Measurements from ENCODE around the gene SLC25A1.

Gene SLC25A1

DNA sequence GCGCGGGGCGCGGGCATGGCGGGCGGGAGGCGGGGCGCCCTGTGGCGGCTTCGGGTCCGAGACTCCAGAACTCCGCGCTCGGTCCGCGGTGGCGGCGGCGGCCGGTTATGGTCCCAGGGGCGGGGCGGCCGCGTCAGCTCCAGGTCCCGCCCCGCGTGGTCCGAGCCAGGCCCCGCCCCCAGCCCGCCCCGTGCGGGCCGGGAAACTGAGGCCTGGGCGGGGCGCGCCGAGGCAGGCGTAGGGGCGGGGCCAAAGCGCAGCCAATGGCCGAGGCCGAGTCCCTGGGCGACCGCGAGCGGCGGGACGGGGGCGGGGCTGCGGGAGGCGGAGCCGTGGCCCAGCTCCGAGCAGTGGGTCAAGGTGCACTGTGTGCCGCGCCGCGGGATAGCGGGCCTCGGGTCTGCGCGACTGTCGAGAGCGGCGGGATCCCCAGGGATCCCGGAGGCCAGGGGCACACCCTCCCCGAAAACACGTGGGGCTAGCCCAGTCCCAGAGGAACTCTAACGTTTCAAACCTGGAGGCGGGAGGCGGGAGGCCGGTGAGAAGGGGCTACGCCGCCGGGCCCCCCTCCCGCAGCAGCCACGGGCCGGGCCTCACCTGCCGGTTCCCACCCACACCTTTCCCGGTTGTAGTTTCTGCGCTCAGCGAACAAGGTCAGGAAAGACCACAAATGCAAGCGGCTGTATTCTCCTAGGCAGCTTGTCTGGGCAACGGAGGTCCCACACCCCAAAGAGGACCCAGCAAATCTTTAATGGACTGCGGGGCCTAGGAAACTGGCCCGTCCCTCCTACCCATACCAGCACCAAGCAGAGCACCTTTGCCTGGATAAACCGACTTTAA is at the start of gene SLC25A1:
SLC25A1 (minus strand) TSS at position 80 of the 840 bp plus-strand sequence; CDS start at position 17, 63 bp downstream.
- ATAC-seq, result peak; percentile 82 to 87

GRCh38 chr22:19228179-19228578 is 49.6 kb upstream of the SLC25A1 start:
- ATAC-seq, result no peak

DNA sequence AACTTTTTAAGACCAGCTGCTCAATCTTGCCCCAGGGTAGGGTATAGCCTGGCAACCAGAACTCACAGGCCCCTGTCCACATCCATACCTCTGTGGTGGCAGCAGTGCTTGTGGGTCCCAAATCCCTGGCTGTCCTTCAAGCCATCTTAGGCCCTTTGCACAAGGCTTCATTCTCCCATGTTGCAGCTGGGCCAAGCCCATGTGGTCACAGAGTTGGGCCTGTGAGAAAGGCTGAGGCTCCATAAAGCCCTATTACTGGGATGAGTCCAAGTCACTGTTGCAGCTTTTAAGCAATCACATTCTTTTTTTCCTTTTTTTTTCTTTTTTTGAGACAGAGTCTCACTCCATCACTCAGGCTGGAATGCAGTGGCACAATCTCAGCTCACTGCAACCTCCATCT is 47.9 kb upstream of the SLC25A1 start:
- no peak for ATAC-seq

DNA sequence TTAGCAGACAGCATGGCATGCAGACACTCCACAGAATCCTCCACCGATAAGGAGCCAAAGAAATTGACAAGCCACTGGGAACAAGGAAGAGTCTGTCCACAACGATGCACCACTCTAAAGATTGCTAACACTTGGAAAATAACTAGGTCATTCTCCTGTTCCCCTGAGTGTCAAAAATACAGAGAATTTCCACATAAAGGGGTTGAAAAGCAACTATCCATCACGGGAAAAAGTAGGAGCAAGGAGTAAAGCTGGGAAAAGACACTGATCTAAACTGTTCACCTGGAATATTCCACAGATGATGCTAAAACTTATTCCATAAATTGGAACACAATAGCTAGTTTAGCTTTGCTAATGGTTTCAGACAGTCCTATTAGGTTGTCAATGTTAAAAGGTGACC is 47.0 kb upstream of the SLC25A1 start:
- no peak for ATAC-seq

- ATAC-seq, result no peak
Observed at GRCh38 chr22:19224985-19225384, 46.4 kb upstream of the SLC25A1 start.

DNA sequence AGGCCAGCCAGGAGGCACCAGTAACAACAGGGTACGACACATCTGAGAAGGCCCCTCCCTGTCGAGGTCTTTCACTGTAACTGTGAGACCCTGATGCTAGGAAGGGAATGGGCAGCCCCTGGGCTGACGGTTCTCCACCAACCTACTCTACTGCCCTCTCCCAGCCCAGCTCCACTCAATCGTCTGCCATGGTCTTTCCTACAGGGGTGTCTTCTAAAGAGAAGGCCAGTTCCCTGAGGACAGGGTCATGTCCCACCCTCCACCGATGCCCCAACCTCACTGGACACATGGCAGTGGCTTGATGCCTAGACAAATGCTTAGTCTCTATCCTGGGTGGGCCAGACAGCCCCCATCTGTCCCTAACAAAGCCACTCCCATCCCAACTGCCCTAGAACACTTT is 46.0 kb upstream of the SLC25A1 start:
- no peak for ATAC-seq

DNA sequence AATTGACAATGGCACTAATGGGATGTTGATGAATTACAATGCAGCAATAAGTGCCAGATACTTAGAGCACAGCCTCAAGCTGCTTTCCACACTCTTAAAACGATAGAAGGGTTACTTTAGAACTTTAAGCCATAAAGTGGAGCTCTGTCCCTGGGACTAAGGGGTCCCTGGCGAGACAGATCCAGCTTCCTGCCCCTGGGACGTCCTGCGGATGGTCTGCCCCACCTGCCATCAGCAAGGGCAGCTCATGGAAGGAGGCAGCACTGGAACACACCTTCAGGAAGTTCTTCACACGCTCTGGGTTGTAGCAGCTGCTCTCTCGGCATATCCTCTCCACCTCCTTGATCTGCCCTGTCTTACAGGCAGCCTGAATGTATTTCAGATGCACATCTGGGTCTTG is 45.1 kb upstream of the SLC25A1 start:
- ATAC-seq, result no peak

GRCh38 chr22:19223110-19223509 is 44.6 kb upstream of the SLC25A1 start:
- ATAC-seq, result no peak

GRCh38 chr22:19222242-19223005 is 43.9 kb upstream of the SLC25A1 start:
- ATAC-seq, result no peak

GRCh38 chr22:19220867-19221266 is 42.3 kb upstream of the SLC25A1 start:
- ATAC-seq, result no peak

- ATAC-seq, result no peak
Observed at GRCh38 chr22:19218541-19219233, 40.2 kb upstream of the SLC25A1 start.

GRCh38 chr22:19216579-19216978 is 38.0 kb upstream of the SLC25A1 start:
- ATAC-seq, result no peak

GRCh38 chr22:19215360-19215759 is 36.8 kb upstream of the SLC25A1 start:
- no peak for ATAC-seq

DNA sequence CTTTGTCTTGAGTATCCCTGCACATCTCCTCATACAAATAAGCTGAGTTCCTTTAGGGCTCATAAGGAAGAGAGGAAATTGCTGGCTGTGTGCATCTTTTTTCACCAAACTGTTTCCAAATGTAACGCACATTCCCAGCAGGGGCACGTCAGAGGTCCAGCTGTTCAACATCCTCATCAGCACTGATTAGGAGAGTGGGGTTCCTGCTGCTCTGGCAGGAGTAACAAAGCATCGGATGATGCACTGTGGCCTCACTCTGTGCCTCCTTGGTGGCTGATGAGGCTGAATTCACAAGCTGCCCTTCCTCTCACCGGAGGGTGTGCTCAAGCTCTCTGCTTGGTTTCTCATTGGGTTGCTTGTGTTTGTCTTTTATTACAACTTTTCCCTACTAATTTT is 35.5 kb upstream of the SLC25A1 start:
- no peak for ATAC-seq

DNA sequence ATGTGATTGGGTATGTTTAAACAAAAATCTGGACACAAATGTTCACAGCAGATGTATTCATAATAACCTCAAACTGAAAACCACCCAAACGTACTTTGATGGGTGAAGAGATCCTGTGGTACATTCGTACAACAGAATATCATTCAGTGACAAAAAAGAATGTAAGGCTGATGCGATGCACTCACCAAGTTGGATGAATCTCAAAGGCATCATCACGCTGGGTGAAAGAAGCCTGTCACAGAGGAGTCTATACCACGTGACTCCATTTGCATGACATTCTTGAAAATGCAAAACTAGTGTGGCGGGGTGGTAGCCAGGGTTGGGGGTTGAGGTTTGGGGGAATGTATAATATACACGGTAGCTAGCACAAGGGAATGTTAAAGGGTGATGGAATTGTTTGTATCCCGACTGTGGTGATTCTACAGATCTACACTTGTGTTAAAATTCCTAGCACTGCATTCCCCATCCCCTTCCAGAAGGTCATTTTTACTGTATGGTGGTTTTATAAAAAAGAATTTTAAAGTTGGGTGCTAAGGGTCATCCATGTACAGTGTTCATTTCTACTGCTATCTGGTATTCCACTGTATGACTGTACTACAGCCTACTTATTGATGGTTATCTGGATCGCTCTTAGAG is 35.0 kb upstream of the SLC25A1 start:
- ATAC-seq, result no peak

- no peak for ATAC-seq
Observed at GRCh38 chr22:19213001-19213400, 34.5 kb upstream of the SLC25A1 start.

GRCh38 chr22:19212302-19212870 is 33.9 kb upstream of the SLC25A1 start:
- ATAC-seq, result no peak

DNA sequence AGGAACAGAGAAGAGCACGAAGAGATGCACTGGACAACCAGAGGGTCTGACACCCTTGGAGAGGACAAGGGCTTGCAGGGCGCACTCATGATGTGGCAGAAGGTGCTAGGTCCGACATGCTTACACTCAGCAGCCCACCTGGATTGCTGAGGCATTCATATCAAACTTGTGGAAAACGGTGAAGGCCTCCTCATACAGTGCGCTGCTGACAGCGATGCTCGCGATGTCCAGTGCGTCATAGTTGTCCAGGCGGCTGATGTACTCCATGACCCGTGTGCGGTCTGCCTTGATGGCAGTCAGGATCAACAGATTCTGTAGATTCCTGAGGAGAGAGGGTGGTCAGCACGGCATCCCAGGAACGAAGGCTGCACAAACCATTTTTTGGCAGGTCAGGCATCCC is 31.7 kb upstream of the SLC25A1 start:
- ATAC-seq, result no peak

- ATAC-seq, result no peak
Observed at GRCh38 chr22:19208287-19208847, 29.8 kb upstream of the SLC25A1 start.

DNA sequence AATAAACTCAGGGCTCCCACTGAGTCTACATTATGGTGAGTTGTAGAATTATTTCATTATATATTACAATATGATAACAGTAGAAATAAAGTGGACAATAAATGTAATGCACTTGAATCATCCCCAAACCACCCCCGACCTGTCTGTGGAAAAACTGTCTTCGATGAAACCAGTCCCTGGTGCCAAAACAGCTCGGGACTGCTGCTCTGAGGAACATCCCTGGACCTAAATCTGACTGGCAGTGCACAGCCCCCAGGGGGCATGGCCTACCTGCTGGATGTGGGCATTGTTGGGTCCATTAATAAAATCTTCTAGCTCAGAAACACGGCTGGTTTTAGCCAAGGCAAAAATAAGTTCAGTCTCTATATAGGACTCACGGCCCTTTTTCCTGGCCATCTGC is 29.3 kb upstream of the SLC25A1 start:
- no peak for ATAC-seq

DNA sequence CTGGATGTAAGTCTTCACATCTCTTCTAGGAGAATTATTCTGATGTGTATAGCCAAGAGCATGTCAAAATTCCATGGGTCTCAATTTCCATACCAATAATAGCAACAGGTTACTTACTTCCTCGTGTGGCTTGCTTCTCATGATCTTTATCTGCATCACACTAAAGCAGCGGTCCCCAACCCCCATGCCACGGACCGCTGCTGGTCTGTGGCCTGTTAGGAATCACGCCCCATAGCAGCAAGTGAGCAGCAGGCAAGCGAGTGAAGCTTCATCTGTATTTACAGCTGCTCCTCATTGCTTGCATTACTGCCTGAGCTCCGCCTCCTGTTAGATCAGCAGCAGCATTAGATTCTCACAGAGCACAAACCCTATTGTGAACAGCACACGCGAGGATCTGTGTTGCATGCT is 28.9 kb upstream of the SLC25A1 start:
- no peak for ATAC-seq

DNA sequence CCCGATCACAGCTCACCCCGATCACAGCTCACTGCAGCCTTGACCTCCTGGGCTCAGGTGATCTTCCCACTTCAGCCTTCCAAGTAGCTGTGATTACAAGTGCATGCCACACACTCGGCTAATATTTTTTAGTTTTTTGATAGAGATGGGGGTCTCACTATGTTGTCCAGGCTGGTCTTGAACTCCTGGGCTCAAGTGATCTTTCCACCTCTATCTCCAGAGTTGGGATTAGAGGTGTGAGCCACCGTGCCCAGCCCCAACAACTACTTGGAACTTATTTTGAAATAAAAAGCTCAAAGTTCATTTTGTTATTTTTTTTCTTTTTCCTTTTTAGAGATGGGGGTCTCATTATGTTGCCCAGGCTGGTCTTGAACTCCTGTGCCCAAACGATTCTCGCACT is 27.8 kb upstream of the SLC25A1 start:
- no peak for ATAC-seq

All from activated CD4-positive, CD25-positive, alpha-beta regulatory T cell treated with anti-CD3 and anti-CD28 coated beads, Interleukin-2, amount 50 U/mL, for 24 hours (primary cell).